Forelimb muscle (tissue), 1 donor: Measurements from ENCODE around the gene ITIH6. TPM values are rescaled to one million over a fixed set of nuclear protein-coding genes. Genes with fewer than 3 reads are reported as not detected.
"Not testable (repeated sequence)": the region's sequence is repeated elsewhere in the genome, so short reads cannot be mapped to it uniquely, and the experiment has no call there.

Experiments used
- DNase-seq: peaks from one replicate; pipeline ENCODE4 v3.0.0-alpha.2; 2013; ENCODE audit warnings: low read depth
- polyA plus RNA-seq: library from polyadenylated mRNA; unstranded; fragments of 120-200 nt; gene quantifications from one replicate; pipeline ENCODE4 v1.2.1, GENCODE V29; 2013; ENCODE audit not compliant: insufficient read length

The ITIH6 gene
- 0.77 TPM for polyA plus RNA-seq

GRCh38 chrX:54798137-54798536 lies at the start of gene ITIH6:
Gene ITIH6, minus strand, starts transcription at chrX:54798255. Its CDS starts 45 bp downstream, at chrX:54798210.
- no peak for DNase-seq

GRCh38 chrX:54847700-54848099 lies 49.6 kb upstream of the ITIH6 start:
- not testable (repeated sequence) for DNase-seq

- no peak for DNase-seq
Observed at GRCh38 chrX:54843050-54843449, 45.0 kb upstream of the ITIH6 start.

- no peak for DNase-seq
Observed at GRCh38 chrX:54842607-54843006, 44.6 kb upstream of the ITIH6 start.

- DNase-seq: peak; percentile 46
Observed at GRCh38 chrX:54841184-54841874, 43.3 kb upstream of the ITIH6 start.

GRCh38 chrX:54838583-54838982 lies 40.5 kb upstream of the ITIH6 start:
- no peak for DNase-seq

- no peak for DNase-seq
Observed at GRCh38 chrX:54826598-54826997, 28.5 kb upstream of the ITIH6 start.

GRCh38 chrX:54825716-54826438 lies 27.8 kb upstream of the ITIH6 start:
- no peak for DNase-seq

GRCh38 chrX:54824722-54825121 lies 26.7 kb upstream of the ITIH6 start:
- DNase-seq: no peak

- DNase-seq: no peak
Observed at GRCh38 chrX:54824195-54824594, 26.1 kb upstream of the ITIH6 start.

GRCh38 chrX:54821310-54821709 lies 23.3 kb upstream of the ITIH6 start:
- no peak for DNase-seq

GRCh38 chrX:54820737-54821136 lies 22.7 kb upstream of the ITIH6 start:
- no peak for DNase-seq

GRCh38 chrX:54819201-54819600 lies 21.1 kb upstream of the ITIH6 start:
- no peak for DNase-seq

- no peak for DNase-seq
Observed at GRCh38 chrX:54818221-54818620, 20.2 kb upstream of the ITIH6 start.

- DNase-seq: no peak
Observed at GRCh38 chrX:54817220-54817820, 19.3 kb upstream of the ITIH6 start.

GRCh38 chrX:54812306-54812705 lies 14.3 kb upstream of the ITIH6 start:
- DNase-seq: no peak

GRCh38 chrX:54811301-54811885 lies 13.3 kb upstream of the ITIH6 start:
- no peak for DNase-seq

- no peak for DNase-seq
Observed at GRCh38 chrX:54810532-54810931, 12.5 kb upstream of the ITIH6 start.

GRCh38 chrX:54808605-54809483 lies 10.8 kb upstream of the ITIH6 start:
- DNase-seq: peak; percentile 91

GRCh38 chrX:54808109-54808604 lies 10.1 kb upstream of the ITIH6 start:
- DNase-seq: no peak

- peak; percentile 22 for DNase-seq
Observed at GRCh38 chrX:54807524-54808108, 9.6 kb upstream of the ITIH6 start, which contains the start of gene MAGED2. Gene MAGED2, plus strand, starts transcription at chrX:54807745. Its CDS starts 1,587 bp downstream, at chrX:54809332.
